Measurements from ENCODE around the gene MAP1B.
"Not testable (repeated sequence)": the region's sequence is repeated elsewhere in the genome, so short reads cannot be mapped to it uniquely, and the experiment has no call there.

Gene MAP1B

DNA sequence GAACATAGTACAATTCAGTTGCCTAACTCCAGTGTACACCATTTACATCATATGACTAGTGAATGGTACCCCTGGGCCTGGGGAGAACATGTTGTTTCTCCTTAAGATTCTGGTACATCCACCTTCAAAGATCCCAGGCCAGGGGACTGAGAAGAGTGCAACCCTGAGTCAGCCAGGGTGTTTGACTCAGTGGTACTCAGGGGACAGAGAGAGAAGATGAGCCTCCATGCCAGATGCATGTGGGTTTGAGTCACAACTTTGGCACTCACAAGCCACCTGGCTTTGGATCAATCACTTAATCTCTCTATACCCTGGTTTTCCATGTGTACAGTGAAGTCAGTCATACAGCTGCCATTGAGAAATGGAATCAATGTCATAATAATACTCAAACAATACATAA lies 53.7 kb downstream of the MAP1B start:
- DNase-seq (ENCODE audit: low spot score) = no peak

DNA sequence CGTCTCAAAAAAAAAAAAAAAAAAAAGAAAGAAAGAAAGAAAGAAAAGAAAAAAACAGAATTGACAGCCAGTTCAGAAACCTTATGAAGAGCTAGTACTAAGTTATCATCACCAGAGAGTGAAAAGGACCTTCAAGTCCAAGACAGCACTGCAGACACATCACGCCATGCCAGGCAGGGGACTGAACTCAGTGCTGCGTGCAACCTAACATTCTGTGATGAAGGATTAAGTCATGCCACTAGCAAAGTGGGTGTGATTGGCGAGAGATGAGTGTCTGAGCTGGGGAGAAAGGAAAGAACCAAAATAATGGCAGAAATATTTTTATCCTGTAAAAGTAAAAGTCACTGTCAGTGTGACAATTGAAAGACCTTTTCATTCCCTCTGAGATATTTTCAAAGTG lies 54.7 kb downstream of the MAP1B start:
- no peak for DNase-seq (ENCODE audit: low spot score)

DNA sequence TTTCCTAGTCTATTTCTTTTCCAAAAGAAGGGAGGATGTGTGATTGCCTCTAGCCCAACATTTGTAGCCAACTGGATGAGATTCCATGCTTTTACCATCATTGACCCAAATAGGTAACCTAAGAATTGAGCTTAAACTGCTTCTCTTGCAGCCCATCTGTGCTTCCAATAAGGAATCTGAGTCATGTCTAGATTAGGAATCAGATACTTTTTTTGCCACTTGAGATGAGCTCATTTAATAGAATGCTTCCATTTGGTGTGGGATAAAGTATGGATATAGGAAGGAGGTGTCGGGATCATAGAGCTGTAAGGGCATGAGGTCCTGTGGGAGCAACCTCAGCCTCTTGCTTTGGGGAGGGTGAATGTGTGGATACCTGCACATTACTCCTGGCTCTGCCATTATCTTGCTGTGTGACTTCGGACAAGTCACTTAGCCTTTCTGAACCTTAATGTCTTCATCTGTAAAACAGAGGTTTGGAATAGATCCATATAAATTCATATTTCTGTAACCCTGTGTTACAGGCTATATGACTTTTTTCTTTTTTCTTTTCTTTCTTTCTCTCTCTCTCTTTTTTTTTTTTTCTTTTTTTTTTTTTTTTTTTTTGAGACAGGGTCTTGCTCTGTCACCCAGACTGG lies 56.2 kb downstream of the MAP1B start:
- no peak for DNase-seq (ENCODE audit: low spot score)

DNA sequence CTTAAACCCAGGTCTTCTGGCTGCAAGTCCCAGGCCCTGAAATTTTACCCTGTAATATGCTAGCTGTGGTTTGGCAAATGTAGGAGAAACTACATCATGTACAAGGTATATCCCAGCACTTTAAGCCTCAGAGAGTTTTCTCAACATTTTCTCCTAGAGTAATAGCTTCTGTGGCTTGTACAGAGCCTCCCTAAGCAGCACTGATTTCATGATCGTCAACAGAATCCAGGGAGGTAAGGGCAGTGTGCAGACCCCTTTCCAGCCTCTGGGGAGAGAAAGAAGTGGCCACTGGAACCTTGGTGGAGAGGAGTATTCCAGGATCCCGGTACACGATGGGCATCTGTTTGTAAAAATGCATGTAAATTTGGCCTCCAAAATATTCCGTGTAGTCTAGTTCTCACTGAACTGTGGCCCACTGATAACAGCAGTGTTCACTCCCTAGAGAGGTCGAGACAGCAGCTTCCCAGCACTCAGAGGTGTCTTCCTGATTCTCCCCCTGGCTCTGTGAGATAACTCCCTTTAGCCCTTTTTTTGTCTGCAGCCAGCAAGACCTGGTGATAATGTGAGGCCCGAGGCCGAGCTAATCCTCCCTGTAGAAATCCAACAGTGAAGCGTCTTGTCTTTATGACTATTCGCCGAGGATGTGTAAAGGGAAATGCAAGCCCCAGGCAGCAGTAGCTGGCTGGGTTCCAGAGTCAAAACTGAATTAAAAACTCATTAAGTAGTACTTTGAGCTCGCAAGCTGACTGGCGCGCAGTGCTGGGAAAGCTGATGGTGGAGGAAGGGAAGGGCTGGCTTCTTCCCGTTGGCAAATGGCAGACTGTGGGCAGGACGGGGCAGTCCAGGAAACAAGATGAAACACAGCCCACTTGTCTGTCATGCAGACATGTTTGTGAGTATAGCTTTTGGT lies 59.0 kb downstream of the MAP1B start:
- peak; percentile 96 for DNase-seq (ENCODE audit: low spot score)

DNA sequence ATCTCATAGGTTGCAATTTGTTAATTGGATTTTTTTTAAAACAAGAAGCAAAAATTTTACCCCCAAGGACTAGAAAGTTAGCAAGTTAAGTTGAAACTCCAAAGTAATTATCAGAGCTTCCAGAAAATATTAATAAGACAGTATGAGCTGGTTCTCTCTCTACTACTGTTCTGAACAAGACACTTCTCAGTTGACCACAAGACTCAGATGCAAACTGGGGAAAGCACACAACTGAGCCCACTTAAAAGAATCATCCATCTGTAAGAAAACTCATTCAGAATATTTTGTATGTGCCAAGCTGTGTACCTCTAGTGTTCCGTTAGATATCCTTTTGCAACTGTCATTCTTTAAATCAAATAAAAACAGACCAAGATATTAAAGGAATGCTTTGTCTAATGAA lies 60.0 kb downstream of the MAP1B start:
- no peak for DNase-seq (ENCODE audit: low spot score)

DNA sequence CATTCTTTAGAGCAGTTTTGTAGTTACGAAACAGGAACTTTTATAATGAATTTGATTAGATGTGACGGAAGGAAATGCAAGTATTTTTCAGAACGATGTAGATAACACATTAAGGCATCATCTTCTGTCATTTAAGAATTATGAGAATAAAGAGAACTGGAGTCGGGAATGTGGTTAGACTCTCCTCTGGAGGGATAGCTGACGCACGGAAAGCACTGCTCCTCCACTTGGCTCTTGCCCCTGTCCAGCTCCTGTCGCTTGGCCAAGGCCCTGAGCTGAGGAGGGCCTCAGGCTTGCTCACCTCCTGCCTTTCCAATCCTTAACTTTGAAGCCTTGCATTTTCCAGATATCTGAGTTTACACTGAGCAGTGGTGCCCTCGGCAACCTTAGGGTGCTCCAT lies 60.5 kb downstream of the MAP1B start:
- no peak for DNase-seq (ENCODE audit: low spot score)

DNA sequence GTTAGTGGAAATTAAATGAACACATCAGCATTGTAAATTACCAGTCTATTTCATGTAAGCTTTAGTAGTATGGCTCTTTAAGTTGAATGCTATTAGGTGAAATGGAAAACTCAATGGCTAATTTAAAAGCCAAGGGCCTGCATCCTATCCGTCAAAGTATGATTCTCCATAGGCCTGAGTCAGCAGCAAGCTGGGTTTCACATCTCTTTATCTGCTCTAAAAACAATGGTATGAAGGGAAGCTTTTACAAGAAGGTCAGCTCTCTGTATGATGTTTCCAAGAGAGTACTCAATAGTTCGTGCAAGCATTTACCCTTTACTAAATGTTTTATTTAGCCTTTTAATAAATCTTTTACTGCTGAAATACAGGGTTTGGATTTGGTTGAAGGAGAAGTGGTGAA lies 62.8 kb downstream of the MAP1B start:
- no peak for DNase-seq (ENCODE audit: low spot score)

DNA sequence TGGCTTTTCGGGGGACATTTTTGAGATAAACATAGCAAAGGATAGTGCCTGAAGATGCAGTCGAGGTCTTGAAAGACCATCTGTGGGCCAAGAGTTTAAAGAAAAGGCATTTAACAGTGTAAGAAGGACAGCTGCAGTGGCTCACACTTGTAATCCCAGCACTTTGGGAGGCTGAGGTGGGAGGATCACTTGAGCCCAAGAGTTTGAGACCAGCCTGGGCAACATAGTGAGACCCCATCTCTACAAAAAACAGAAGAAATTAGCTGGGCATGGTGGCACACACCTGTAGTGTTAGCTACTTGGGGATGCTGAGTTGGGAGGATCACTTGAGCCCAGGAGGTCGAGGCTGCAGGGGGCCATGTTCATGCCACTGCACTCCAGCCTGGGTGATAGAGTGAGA lies 63.9 kb downstream of the MAP1B start:
- not testable (repeated sequence) for DNase-seq (ENCODE audit: low spot score)

DNA sequence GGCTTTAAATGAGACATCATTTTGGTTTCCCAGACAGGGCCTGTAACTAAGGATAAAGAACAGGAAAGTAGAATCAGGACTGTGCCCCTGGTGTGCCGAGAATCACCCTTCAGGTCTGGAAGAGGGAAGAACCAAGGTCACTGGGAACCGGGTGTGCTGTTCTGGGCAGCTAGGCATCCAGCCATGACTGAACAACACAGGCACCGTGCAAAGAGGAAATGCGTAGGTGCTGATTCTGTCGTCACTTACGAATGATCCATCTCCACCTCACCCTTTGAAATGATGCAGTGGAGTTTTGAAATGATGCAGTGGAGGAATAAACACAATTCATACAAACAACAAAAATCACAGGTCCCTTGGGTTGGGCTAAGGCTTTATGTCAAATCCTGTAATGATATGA lies 64.4 kb downstream of the MAP1B start:
- DNase-seq (ENCODE audit: low spot score) = no peak

DNA sequence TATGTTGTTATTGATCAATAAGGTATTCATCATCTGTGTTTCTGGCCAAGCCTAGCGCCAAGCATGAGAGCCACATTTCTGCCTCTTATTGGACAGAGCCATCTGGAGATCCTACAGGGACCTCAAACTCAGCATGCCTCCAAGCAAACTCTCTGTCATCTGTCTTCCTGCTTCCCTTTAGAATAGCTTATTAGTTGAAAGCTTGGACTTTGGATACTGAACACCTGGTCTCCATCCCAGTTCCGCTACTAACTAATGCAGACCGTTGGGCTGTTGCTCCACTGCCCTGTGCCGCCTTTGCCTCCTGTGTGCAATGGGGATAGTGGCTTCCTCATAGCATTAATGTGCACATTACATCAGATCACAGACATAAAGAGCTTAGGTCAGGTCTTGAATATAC lies 65.5 kb downstream of the MAP1B start:
- DNase-seq (ENCODE audit: low spot score) = no peak

DNA sequence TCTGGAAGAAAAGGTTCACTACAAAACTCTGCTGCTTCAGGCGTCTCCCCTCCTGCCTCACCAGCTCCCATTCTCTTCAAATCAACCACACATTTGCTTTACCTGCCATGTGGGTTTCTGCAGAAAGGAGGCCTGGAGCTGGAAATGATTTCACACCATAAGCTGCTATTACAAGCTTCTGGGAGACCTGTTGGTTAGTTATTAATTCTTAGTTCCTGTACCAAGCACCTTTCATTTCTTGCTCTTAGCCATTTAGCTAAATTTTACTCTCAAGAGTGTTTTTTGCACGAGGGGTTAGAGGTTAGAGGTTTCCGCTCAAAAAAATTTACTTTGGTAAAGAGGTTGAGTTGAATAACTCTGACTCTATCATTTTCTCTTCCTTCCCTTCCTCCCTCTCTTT lies 70.3 kb downstream of the MAP1B start:
- DNase-seq (ENCODE audit: low spot score) = no peak

DNA sequence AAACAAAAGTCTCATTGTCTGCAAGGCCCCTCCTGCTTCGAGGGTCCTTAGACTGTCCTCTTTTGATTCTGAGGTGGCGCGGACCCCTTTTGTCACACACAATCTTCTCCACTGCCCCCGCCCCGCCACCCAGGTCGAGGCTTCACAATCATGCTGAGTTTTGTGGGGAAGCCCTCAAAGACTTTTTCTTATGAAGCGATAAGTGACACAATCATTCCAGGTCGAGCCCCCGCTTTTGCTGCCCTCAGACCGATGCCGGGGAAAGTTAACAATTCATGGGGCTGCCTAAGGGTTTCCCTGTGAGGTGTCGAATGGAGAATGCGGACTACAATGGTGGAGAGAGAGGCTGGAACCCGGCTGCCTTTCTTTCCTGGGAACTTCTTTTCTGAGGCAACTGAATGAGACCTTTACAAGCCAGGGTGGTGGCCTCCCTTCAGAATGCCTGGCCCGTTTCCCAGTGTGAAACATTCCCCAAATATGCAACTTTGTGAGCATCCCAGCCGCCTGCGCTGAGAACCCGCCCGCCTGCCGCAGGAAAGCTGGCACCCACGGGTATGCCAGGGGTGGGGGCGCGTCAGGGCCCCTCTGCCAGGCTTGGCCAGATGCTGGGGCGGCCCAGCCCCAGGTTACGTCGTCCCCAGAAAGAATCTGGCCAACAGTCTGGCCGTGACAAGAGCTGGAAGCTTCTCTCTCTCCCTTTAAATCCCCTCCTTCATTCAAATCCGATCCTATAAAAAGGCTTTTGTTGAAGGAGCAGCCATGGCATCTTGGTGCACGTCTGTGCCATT lies 71.9 kb downstream of the MAP1B start:
- DNase-seq (ENCODE audit: low spot score) = no peak

DNA sequence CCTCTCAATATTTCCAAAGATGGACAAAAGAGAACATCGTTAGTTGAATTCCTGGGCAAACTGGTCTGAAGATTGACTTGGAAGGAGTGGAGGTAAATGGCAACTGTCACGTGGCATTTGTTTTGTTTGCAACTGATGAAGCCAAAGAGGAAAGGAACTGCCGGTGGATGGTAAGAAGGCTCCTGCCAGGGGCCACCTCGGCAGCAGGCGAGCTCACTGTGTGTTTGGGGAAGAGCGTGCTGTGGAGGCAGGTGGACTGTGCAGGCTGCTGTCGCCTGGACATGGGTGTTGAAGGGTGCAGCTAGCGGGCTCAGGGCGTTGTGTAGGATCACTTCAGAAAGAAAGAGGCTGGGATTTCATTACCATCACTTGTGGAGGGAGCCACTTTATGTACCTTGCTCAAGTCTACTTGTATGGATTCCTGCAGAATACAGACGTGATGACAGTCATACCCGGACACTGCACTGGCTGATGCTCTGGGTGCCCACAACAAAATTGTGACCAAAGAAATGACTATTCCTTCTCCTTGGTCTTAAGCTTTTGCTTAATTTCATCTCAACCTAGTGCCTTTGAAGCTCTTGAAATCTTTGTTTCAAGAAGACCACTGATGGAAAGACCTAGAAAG lies 72.7 kb downstream of the MAP1B start:
- DNase-seq (ENCODE audit: low spot score) = no peak

DNA sequence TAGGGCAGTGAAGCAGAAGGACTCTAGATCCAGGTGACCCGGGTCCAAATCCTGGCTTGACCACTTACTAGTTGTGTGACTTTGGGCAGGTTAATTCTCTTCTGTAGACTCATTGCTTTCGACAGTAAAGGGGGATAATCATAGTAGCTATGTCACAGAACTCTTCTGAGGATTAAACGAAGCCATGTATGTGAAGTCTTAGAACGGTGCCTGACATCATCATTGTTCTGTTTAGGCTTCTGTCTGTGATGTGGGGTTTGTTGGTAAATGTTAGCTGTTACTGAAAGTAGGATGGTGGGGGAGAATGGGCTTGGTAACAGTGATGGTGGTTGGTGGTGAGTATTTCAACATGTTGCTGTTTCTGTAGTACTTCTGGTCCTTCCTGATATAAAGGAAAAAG lies 73.7 kb downstream of the MAP1B start:
- no peak for DNase-seq (ENCODE audit: low spot score)

DNA sequence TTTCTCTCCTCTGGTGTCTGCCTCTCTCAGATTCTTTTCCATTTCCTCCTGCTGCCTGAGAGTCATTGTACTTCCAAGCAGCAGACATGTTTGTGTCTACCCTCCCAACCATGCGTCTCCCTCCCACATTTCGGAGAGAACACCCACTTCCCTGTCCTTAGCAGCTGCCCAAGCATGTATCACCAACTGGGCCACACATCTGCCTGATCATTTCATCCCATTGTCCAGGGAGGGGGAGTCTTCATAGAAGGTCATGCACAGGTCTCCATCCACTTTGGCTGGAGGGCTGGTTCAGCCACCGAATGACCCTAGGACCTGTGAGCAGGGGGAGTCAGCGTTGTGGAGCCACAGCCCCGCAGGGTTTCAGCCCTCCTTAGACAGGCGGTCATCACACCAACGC lies 75.4 kb downstream of the MAP1B start:
- DNase-seq (ENCODE audit: low spot score) = no peak

DNA sequence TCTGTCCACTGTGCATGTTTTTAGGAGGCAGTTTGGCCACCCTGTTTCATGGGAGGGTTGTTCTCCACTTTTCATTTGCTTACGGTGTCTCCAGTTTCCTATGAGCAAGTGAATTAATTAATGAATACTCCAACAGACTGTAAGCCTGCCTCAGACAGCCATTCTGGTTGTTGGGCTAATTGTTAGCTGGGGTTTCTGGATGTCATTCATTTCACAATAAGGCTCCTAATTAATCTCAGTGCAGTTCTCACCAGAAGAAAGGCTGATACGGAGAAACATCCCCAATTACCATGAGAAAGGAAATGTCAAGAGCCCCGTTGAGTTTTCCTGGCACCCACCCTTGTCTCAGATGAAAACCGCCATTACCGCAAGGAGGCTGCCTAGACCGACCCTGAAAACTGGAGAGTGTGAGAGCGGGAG lies 75.8 kb downstream of the MAP1B start:
- no peak for DNase-seq (ENCODE audit: low spot score)

DNA sequence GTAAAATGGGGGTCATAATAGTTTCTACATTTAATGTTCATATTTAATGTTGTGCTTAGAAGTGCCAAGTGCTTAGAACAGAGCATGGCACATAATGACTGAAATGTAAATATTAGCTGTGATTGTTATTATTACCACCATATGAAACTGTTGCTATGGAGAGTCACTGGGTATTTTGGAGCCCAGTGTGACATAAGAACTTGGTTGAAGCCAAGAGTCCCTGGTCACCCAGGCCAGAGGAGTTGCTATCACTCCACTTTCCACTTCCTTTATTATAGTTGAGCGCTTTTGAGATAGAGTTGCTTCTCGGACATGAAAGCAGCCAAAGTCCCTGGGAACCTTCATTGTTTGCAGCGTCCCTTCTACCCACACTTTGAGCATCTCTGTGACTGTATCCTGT lies 77.1 kb downstream of the MAP1B start:
- DNase-seq (ENCODE audit: low spot score) = no peak

DNA sequence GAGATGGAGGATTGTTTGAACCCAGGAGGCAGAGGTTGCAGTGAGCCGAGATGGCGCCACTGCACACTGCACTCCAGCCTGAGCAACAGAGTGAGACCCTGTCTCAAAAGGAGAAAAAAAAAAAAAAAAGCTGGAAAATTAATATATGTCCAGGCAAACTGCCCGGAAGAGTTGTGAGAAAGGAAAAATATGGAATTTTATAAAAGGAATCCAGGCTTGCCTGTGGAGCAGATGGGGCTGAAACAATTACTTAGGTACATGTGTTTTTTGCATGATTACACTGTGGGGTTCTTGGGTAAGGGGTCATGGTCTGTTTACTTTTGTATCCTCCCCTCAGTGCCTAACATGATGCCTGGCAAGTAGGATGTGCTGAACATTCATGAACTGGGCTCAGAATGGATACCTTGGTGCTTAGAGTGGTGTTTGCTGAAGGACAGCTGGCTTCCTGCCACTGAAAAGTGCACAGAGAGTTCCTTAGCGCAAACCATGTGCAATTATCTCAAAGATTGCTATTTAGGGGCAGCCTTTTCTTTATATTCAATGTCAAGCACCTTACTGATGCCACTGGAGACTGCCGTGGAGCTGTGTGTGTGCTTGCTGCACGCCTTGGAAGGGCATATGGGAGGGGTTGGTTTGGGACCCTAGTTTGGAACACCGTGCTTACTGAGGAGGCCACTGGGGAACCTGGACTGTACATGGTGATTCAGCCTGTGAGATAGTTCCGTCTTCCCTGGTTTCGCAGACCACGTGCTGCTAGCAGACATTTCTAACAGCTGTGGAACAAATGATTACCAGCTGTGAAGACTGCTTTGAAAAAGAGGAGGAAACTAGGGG lies 78.4 kb downstream of the MAP1B start:
- no peak for DNase-seq (ENCODE audit: low spot score)

DNA sequence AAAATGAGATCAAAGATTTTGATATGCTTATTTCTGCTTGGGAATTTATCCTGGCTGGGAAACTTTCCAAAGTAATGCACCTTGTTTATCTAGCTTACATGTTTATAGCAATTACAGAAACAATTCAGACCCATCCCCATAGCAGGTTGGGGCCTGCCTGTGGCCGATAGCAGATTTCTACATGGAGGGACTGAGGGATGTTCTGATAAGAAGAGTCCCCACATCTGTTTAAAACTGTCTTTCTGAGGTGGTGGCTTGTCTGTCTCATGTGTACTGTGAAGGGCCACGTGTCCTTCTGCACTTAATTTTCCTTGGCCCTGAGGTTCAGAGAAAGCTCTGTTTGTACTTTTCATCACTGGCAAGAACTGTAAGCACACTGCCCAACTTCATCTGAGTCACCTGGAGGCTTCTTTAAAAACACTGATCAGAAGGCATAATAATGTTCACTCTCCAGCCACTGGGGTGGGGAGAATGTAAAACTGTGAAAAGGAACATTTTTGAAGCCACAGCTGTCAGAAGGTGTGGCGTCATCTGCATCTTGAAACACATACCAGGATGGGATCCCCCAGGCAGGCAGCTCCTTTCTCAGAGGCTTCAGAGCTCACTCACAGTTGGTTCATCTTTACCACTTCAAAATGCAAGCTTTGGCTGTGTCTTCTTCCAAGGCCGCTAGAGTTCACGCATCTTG lies 80.3 kb downstream of the MAP1B start:
- DNase-seq (ENCODE audit: low spot score) = no peak

DNA sequence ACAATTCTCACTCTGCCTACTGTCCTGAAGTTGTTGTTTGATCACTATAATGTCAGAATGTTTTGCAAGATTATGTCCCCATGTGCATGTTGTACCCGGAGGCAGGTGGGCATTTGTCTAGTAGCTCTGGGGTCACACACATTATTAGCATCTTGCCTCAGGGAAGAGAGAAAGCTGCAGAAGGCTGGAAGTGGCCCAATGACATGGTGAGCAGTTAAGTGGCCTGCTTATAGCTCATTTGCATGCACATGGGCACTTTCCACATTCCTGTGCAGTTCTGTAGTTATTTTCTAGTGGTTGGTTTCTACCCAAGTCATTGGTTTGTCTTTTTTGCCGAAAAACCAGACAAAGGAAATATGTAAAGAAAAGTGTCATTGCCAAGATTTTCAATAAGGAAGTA lies 80.9 kb downstream of the MAP1B start:
- no peak for DNase-seq (ENCODE audit: low spot score)

DNA sequence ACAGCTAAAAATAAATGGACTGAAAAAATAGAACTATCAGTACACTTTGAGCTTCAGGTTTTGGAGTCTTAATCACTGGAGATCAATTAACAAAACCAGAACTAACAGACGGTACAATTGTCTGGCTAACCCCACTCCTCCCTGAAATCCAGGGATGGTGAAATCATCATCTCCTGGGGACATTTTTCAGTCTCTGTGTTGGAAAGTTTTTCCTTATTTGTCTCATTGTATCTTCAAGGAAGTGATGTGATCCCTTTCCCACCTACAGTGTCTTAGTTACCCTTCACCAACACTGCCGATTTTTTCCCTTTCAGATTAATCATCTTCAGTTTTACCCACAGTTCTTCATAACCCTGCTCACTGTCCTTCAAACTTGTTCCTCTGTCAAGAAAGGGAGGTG lies 81.9 kb downstream of the MAP1B start:
- no peak for DNase-seq (ENCODE audit: low spot score)
